ENCODE results near the gene FGF12. TPM values are rescaled to one million over a fixed set of nuclear protein-coding genes. Genes with fewer than 3 reads are reported as not detected.

FGF12 gene
- total and polyA plus RNA-seq, 2 donors (not counting 1 experiment from before 2014, with no cell fraction given), result 0.17 TPM; not detected in 1

- Histone ChIP-seq H3K27ac (ENCODE audit: insufficient read depth, low read length) (no peak overlapping the region), H3K4me3 (replicated peaks in 1 of 4; ENCODE audit: control extremely low read depth in 1 of 4, insufficient read depth in 1 of 4, low read depth in 3 of 4, low read length in 4 of 4) (no peak overlapping the region), H3K36me3 (ENCODE audit: control insufficient read depth, insufficient read depth, low read length) (no peaks in the 10 kb centered on the region), H3K4me1 (ENCODE audit: control insufficient read depth, extremely low read depth, insufficient read depth, low read length) (no peaks in the 10 kb centered on the region), H3K4me2 (ENCODE audit: extremely low read depth, insufficient read depth, low read length) (no peak overlapping the region), H4K20me1 (ENCODE audit: control insufficient read depth, extremely low read depth, insufficient read depth, low read length) (no peaks in the 10 kb centered on the region), H2AFZ (ENCODE audit: low read length) (no peak overlapping the region), H3K79me2 (ENCODE audit: control insufficient read depth, insufficient read depth, low read length) (no peaks in the 10 kb centered on the region), H3K27me3 (ENCODE audit: control insufficient read depth, insufficient read depth, low read length) (no peaks in the 10 kb centered on the region), H3K9ac (ENCODE audit: insufficient read depth, low read length) (no peak overlapping the region), H3K9me3 (ENCODE audit: control insufficient read depth, insufficient read depth, low read depth, low read length) (no peaks in the 10 kb centered on the region)
- no peak for DNase-seq (ENCODE audit: low read depth in 2 of 2)
- TF ChIP-seq CTCF (conservative IDR thresholded peaks at IDR 0.05 in 1 of 2, IDR thresholded peaks at IDR 0.05 in 1 of 2; ENCODE audit: low read depth in 1 of 2, low read length in 2 of 2), result no peak
- no peak for TF ChIP-seq EZH2 (IDR thresholded peaks at IDR 0.05; ENCODE audit: low read length, missing control alignments)
Measured at GRCh38 chr3:192303235-192303634, 424.1 kb downstream of the FGF12 start.

GRCh38 chr3:192302721-192303120 is 424.6 kb downstream of the FGF12 start:
- Histone ChIP-seq H3K79me2 (ENCODE audit: control insufficient read depth, insufficient read depth, low read length) (no peaks in the 10 kb centered on the region), H3K4me1 (ENCODE audit: control insufficient read depth, extremely low read depth, insufficient read depth, low read length) (no peaks in the 10 kb centered on the region), H3K27ac (ENCODE audit: insufficient read depth, low read length) (no peak overlapping the region), H3K9me3 (ENCODE audit: control insufficient read depth, insufficient read depth, low read depth, low read length) (no peaks in the 10 kb centered on the region), H3K4me3 (replicated peaks in 1 of 4; ENCODE audit: control extremely low read depth in 1 of 4, insufficient read depth in 1 of 4, low read depth in 3 of 4, low read length in 4 of 4) (no peak overlapping the region), H3K27me3 (ENCODE audit: control insufficient read depth, insufficient read depth, low read length) (no peaks in the 10 kb centered on the region), H2AFZ (ENCODE audit: low read length) (no peak overlapping the region), H3K4me2 (ENCODE audit: extremely low read depth, insufficient read depth, low read length) (no peak overlapping the region), H3K9ac (ENCODE audit: insufficient read depth, low read length) (no peak overlapping the region), H4K20me1 (ENCODE audit: control insufficient read depth, extremely low read depth, insufficient read depth, low read length) (no peaks in the 10 kb centered on the region), H3K36me3 (ENCODE audit: control insufficient read depth, insufficient read depth, low read length) (no peaks in the 10 kb centered on the region)
- DNase-seq (ENCODE audit: low read depth in 2 of 2), result no peak
- no peak for TF ChIP-seq CTCF (conservative IDR thresholded peaks at IDR 0.05 in 1 of 2, IDR thresholded peaks at IDR 0.05 in 1 of 2; ENCODE audit: low read depth in 1 of 2, low read length in 2 of 2)
- no peak for TF ChIP-seq EZH2 (IDR thresholded peaks at IDR 0.05; ENCODE audit: low read length, missing control alignments)

GRCh38 chr3:192299921-192300320 is 427.4 kb downstream of the FGF12 start:
- TF ChIP-seq CTCF (conservative IDR thresholded peaks at IDR 0.05 in 1 of 2, IDR thresholded peaks at IDR 0.05 in 1 of 2; ENCODE audit: low read depth in 1 of 2, low read length in 2 of 2) (no peak), EZH2 (IDR thresholded peaks at IDR 0.05; ENCODE audit: low read length, missing control alignments) (no peak)

More at GRCh38 chr3:192299921-192300320, 427.4 kb downstream of the FGF12 start:
- no peak overlapping the region for H3K4me2 ChIP-seq (ENCODE audit: extremely low read depth, insufficient read depth, low read length)
- no peak for DNase-seq (ENCODE audit: low read depth in 2 of 2)
- no peak overlapping the region for H2AFZ ChIP-seq (ENCODE audit: low read length)
- H3K9ac ChIP-seq (ENCODE audit: insufficient read depth, low read length), result no peak overlapping the region
- H3K9me3 ChIP-seq (ENCODE audit: control insufficient read depth, insufficient read depth, low read depth, low read length), result no peaks in the 10 kb centered on the region
- H3K79me2 ChIP-seq (ENCODE audit: control insufficient read depth, insufficient read depth, low read length), result no peaks in the 10 kb centered on the region
- H3K27me3 ChIP-seq (ENCODE audit: control insufficient read depth, insufficient read depth, low read length), result no peaks in the 10 kb centered on the region
- H3K27ac ChIP-seq (ENCODE audit: insufficient read depth, low read length), result no peak overlapping the region
- H4K20me1 ChIP-seq (ENCODE audit: control insufficient read depth, extremely low read depth, insufficient read depth, low read length), result no peaks in the 10 kb centered on the region
- no peak overlapping the region for H3K4me3 ChIP-seq (replicated peaks in 1 of 4; ENCODE audit: control extremely low read depth in 1 of 4, insufficient read depth in 1 of 4, low read depth in 3 of 4, low read length in 4 of 4)
- H3K4me1 ChIP-seq (ENCODE audit: control insufficient read depth, extremely low read depth, insufficient read depth, low read length), result no peaks in the 10 kb centered on the region
- H3K36me3 ChIP-seq (ENCODE audit: control insufficient read depth, insufficient read depth, low read length), result no peaks in the 10 kb centered on the region
